SU-DHL-6 (cell line): ENCODE measurements around the gene TSPAN16.

Experiments
- H2AFZ ChIP-seq: fragments of 200-600 bp; sonication (generic); 2 replicates; pipeline ENCODE4 v1.6.1; 2014; ENCODE audit warnings: low read depth, mild to moderate bottlenecking, moderate library complexity, mixed read lengths, antibody characterized with exemption, low read length; ENCODE audit not compliant: severe bottlenecking
- H3F3A ChIP-seq: fragments of 200-600 bp; shearing (Covaris generic); 2 replicates; pipeline ENCODE4 v1.6.0; 2016; ENCODE audit warnings: antibody characterized with exemption, mild to moderate bottlenecking; ENCODE audit not compliant: insufficient read depth
- H3K27ac ChIP-seq: fragments of 200-600 bp; sonication (generic); 2 replicates; pipeline ENCODE4 v1.5.1; 2016; ENCODE audit warnings: low read depth, mild to moderate bottlenecking, low read length, moderate library complexity, mixed read lengths
- H3K27me3 ChIP-seq: fragments of 200-600 bp; sonication (generic), shearing (Covaris generic); 2 replicates; pipeline ENCODE4 v1.6.0; 2014; ENCODE audit warnings: mild to moderate bottlenecking, low read length
- H3K36me3 ChIP-seq: fragments of 200-600 bp; sonication (generic); 2 replicates; pipeline ENCODE4 v1.6.1; 2014; ENCODE audit warnings: mild to moderate bottlenecking, low read length, mixed read lengths
- H3K4me2 ChIP-seq: fragments of 300-600, 200-600 bp; shearing (Covaris generic), sonication (generic); 2 replicates; pipeline ENCODE4 v1.6.0; 2014; ENCODE audit warnings: low read length, low read depth, mild to moderate bottlenecking; ENCODE audit not compliant: poor library complexity, severe bottlenecking
- H3K4me3 ChIP-seq: fragments of 200-600 bp; sonication (generic); 2 replicates; pipeline ENCODE4 v1.5.1; 2014; ENCODE audit warnings: antibody characterized with exemption, low read length, mild to moderate bottlenecking, mixed read lengths; ENCODE audit not compliant: insufficient read depth, poor library complexity, severe bottlenecking
- H3K79me2 ChIP-seq: fragments of 200-600 bp; sonication (generic); 2 replicates; pipeline ENCODE4 v1.6.1; 2014; ENCODE audit warnings: mild to moderate bottlenecking, low read length, moderate library complexity; ENCODE audit not compliant: insufficient read depth
- H3K9ac ChIP-seq: fragments of 200-600 bp; sonication (generic); 2 replicates; pipeline ENCODE4 v1.7.0; 2014; ENCODE audit warnings: mild to moderate bottlenecking, low read length
- H3K9me2 ChIP-seq: fragments of 200-600 bp; sonication (generic); replicated peaks from 2 replicates; pipeline ENCODE4 v1.6.1; 2014; ENCODE audit warnings: low read length; ENCODE audit not compliant: insufficient read depth
- H3K9me3 ChIP-seq: fragments of 200-600 bp; sonication (generic); 2 replicates; pipeline ENCODE4 v1.6.1; 2014; ENCODE audit warnings: low read length, mixed read lengths; ENCODE audit not compliant: insufficient read depth
- H4K20me1 ChIP-seq: fragments of 200-600 bp; sonication (generic); 2 replicates; pipeline ENCODE4 v1.6.1; 2014; ENCODE audit warnings: low read depth, mild to moderate bottlenecking, antibody characterized with exemption, low read length, moderate library complexity, mixed read lengths
- CTCF ChIP-seq: fragments of 200-600 bp; sonication (generic); IDR thresholded peaks from one replicate; pipeline ENCODE4 v1.5.1; 2017; ENCODE audit warnings: antibody characterized with exemption, mild to moderate bottlenecking, low read length, moderate library complexity; ENCODE audit not compliant: insufficient read depth, poor library complexity, severe bottlenecking
- EZH2phosphoT487 ChIP-seq: fragments of 200-600 bp; sonication (generic), shearing (Covaris generic); conservative IDR thresholded peaks from 2 replicates; pipeline ENCODE4 v1.6.1; 2018; ENCODE audit warnings: mild to moderate bottlenecking, antibody characterized with exemption, low read length, moderate library complexity, mixed read lengths

TSPAN16 gene

GRCh38 chr19:11273296-11273695, 22.7 kb upstream of the TSPAN16 start:
- no peaks in the 10 kb centered on the region for H3K27me3 ChIP-seq
- H3K4me2 ChIP-seq = no peak overlapping the region
- no peaks in the 10 kb centered on the region for H3K36me3 ChIP-seq
- H4K20me1 ChIP-seq = no peaks in the 10 kb centered on the region
- no peak overlapping the region for H3K27ac ChIP-seq
- H3K79me2 ChIP-seq = no peaks in the 10 kb centered on the region
- H3F3A ChIP-seq = no peaks in the 10 kb centered on the region
- no peak overlapping the region for H2AFZ ChIP-seq
- no peaks in the 10 kb centered on the region for H3K9me3 ChIP-seq
- H3K9ac ChIP-seq = no peak overlapping the region
- no peak overlapping the region for H3K4me3 ChIP-seq
- no peaks in the 10 kb centered on the region for H3K9me2 ChIP-seq
- TF ChIP-seq CTCF = no peak
- no peak for TF ChIP-seq EZH2phosphoT487

GRCh38 chr19:11273989-11274388, 22.0 kb upstream of the TSPAN16 start:
- no peaks in the 10 kb centered on the region for H3K9me3 ChIP-seq
- no peaks in the 10 kb centered on the region for H3K36me3 ChIP-seq
- no peak overlapping the region for H3K27ac ChIP-seq
- H4K20me1 ChIP-seq = no peaks in the 10 kb centered on the region
- no peak overlapping the region for H3K9ac ChIP-seq
- no peaks in the 10 kb centered on the region for H3K9me2 ChIP-seq
- no peak overlapping the region for H2AFZ ChIP-seq
- H3K4me3 ChIP-seq = no peak overlapping the region
- no peaks in the 10 kb centered on the region for H3F3A ChIP-seq
- H3K79me2 ChIP-seq = no peaks in the 10 kb centered on the region
- H3K27me3 ChIP-seq = no peaks in the 10 kb centered on the region
- no peak overlapping the region for H3K4me2 ChIP-seq
- TF ChIP-seq EZH2phosphoT487 = no peak
- TF ChIP-seq CTCF = no peak

- Histone ChIP-seq H3K27me3 (no peaks in the 10 kb centered on the region), H3K4me2 (no peak overlapping the region), H3F3A (no peaks in the 10 kb centered on the region), H3K9ac (no peak overlapping the region), H3K36me3 (no peaks in the 10 kb centered on the region), H4K20me1 (no peaks in the 10 kb centered on the region), H3K27ac (no peak overlapping the region), H3K9me3 (no peaks in the 10 kb centered on the region), H3K79me2 (no peaks in the 10 kb centered on the region), H3K9me2 (no peaks in the 10 kb centered on the region), H2AFZ (no peak overlapping the region), H3K4me3 (no peak overlapping the region)
- TF ChIP-seq CTCF (no peak), EZH2phosphoT487 (no peak)
Observed at GRCh38 chr19:11274533-11275086, 21.4 kb upstream of the TSPAN16 start.
